ENCODE measurements around the gene GSTM2. TPM values are rescaled to one million over a fixed set of nuclear protein-coding genes. Genes with fewer than 3 reads are reported as not detected.

Gene GSTM2
- total RNA-seq, 2 donors from 2014 or later, result 51.1 to 60.6 TPM

- Histone ChIP-seq H3K4me1 (peaks cover 38% of the 10 kb centered on the region), H3K27ac (no peak overlapping the region), H3K9me3 (no peaks in the 10 kb centered on the region), H3K27me3 (no peaks in the 10 kb centered on the region), H3K36me3 (replicated peaks in 1 of 2; ENCODE audit: insufficient read depth in 1 of 2, low read depth in 2 of 2) (no peaks in the 10 kb centered on the region), H3K4me3 (no peak overlapping the region)
- ATAC-seq (no peak), DNase-seq (no peak)
- intact Hi-C loops (cut with DNase I), result no loop called here
- TF ChIP-seq POLR2A (IDR thresholded peaks at IDR 0.05) (no peak), CTCF (IDR thresholded peaks at IDR 0.05) (no peak)
- 71 to 85% methylated on average over 7 of the region's 7 CpGs for WGBS, 2 donors
Measured at GRCh38 chr1:109722908-109723691, 55.2 kb downstream of the GSTM2 start.

Other genes starting within 250 kb of the GSTM2 start
- gene PSMA5, start 241.6 kb upstream of the GSTM2 start, total RNA-seq, result 1 to 10 TPM; 8.6 to 8.9 TPM
- gene SYPL2, start 201.5 kb upstream of the GSTM2 start, total RNA-seq, result 1 to 10 TPM; 1.8 to 2.3 TPM
- gene ATXN7L2, start 184.2 kb upstream of the GSTM2 start, total RNA-seq, result 1 to 10 TPM; 2.6 to 5.9 TPM
- gene CYB561D1, start 174.0 kb upstream of the GSTM2 start, total RNA-seq, result 1 to 10 TPM; 6.2 to 6.9 TPM
- 1 to 10 TPM; 2.6 to 8.6 TPM for gene AMIGO1, start 158.3 kb upstream of the GSTM2 start, total RNA-seq
- not detected for gene GPR61, start 128.2 kb upstream of the GSTM2 start, total RNA-seq
- gene GNAI3, start 119.4 kb upstream of the GSTM2 start, total RNA-seq, result 1 to 10 TPM; 3.6 to 4.9 TPM
- gene GNAT2, start 48.4 kb upstream of the GSTM2 start, total RNA-seq, result not detected
- gene AMPD2, start 48.2 kb upstream of the GSTM2 start, total RNA-seq, result 100 to 1,000 TPM in 1 of 2 donors, 10 to 100 TPM in 1; 22.1 to 111 TPM
- gene GSTM4, start 12.0 kb upstream of the GSTM2 start, total RNA-seq, result 10 to 100 TPM; 24.1 to 37.2 TPM
- 10 to 100 TPM in 1 of 2 donors, not detected in 1; 19.5 TPM for gene GSTM1, start 19.8 kb downstream of the GSTM2 start, total RNA-seq
- 1 to 10 TPM in 1 of 2 donors, not detected in 1; 1.8 TPM for gene GSTM5, start 44.2 kb downstream of the GSTM2 start, total RNA-seq
- 10 to 100 TPM; 68.5 to 73.8 TPM for gene GSTM3, start 73.0 kb downstream of the GSTM2 start, total RNA-seq
- 1 to 10 TPM in 1 of 2 donors, not detected in 1; 4.2 TPM for gene EPS8L3, start 95.9 kb downstream of the GSTM2 start, total RNA-seq
- gene CSF1, start 242.8 kb downstream of the GSTM2 start, total RNA-seq, result 10 to 100 TPM; 26.7 to 60.7 TPM

Measured in body of pancreas (tissue), 4 donors.